ENCODE results near the gene DYRK3. TPM values are rescaled to one million over a fixed set of nuclear protein-coding genes. Genes with fewer than 3 reads are reported as not detected.
A peak's percentile ranks its signal among the peaks of the same experiment; 100 is the strongest.

Gene DYRK3
- total and polyA plus RNA-seq, 9 of the 15 experiments (the other 6 are each of a cell fraction or from before 2014, with no cell fraction given), result 4.5 to 33.7 (median 25.7) TPM

DNA sequence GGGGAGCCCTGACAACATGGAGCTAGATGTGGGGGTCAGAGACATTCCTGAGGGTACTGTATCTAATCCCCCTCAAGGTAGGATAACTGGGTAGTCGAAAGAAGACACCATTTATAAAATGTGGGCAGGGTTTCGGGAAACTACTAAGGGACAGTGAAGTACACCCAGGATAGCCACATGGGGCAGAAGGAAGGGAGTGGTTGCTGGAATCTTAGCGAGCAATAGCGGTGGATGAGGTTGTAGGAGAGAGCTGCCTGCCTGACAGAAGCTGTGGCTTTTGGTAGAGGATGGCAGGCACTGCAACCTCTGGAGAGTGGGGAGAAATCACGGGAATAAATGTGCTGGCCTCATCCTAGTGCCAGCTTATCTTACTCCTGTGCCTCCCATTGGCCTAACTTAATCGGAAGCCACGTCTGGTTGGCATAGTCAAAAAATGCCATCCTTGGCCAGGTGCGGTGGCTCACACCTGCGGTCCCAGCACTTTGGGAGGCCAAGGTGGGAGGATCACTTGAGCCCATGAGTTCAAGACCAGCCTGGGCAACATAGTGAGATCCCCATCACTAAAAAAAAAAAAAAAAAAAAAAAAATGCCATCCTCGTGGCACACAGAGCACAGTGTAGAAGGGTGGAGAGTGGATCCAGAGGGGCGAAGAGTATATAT, 26.0 kb downstream of the DYRK3 start:
- WGBS (ENCODE audit: insufficient coverage, low coverage, missing lambda C conversion rate), result 77% methylated on average over 11 of the region's 11 CpGs
- Histone ChIP-seq H3K27ac (ENCODE audit: extremely low read depth, low read depth, low read length) (no peak overlapping the region), H3K9me1 (ENCODE audit: control insufficient read depth, insufficient read depth, low read length) (no peaks in the 10 kb centered on the region), H3K4me2 (ENCODE audit: insufficient read depth, low read length) (no peak overlapping the region), H3K27me3 (ENCODE audit: control insufficient read depth in 2 of 2, insufficient read depth in 2 of 2, low read length in 2 of 2) (no peaks in the 10 kb centered on the region), H3K9ac (ENCODE audit: insufficient read depth in 1 of 2, low read depth in 2 of 2, low read length in 2 of 2) (no peak overlapping the region; a peak in 1 of 4 replicates), H3K9me3 (replicated peaks; ENCODE audit: control insufficient read depth, insufficient read depth, low read depth, low read length) (no peaks in the 10 kb centered on the region), H3K4me1 (replicated peaks in 1 of 2; ENCODE audit: control insufficient read depth in 2 of 2, insufficient read depth in 2 of 2, low read length in 2 of 2) (peaks cover 37 to 56% of the 10 kb centered on the region in 2 experiments), H4K20me1 (replicated peaks; ENCODE audit: control insufficient read depth, insufficient read depth, low read length) (no peaks in the 10 kb centered on the region), H3K79me2 (ENCODE audit: control insufficient read depth, insufficient read depth, low read length) (no peaks in the 10 kb centered on the region), H3K4me3 (no peak overlapping the region), H2AFZ (ENCODE audit: low read depth, low read length) (peak overlapping the region; percentile 15; the same call in 1 of the 2 replicates), H3K36me3 (ENCODE audit: control insufficient read depth, insufficient read depth, low read length) (no peaks in the 10 kb centered on the region)
- in situ Hi-C loops (cut with MboI), result no loop called here
- no TSS peak for BruUV-seq (replicated peaks)
- DNase-seq (ENCODE audit: extremely low read depth in 1 of 4, low spot score in 3 of 4) (peak in 1 of 4 experiments; percentile 40), ATAC-seq (no peak), FAIRE-seq (no peak)
- ChIA-PET CTCF (ENCODE audit: low intra/inter-chr PET ratio) (interaction anchor here (4.5 kb wide), 1 partner anchor 27 kb away, joined by 63 read pairs; the partner anchor contains the start of gene DYRK3), POLR2A (interaction anchor here (0.6 to 4.5 kb wide), 4 partner anchors 11 to 45 kb away, joined by 3 to 21 read pairs (median 3); no protein-coding TSS in a partner anchor)
- intact Hi-C loops (cut with micrococcal nuclease), result loop anchor here (5.0 kb wide), 1 partner anchor 169 kb away; no protein-coding TSS in a partner anchor
- TF ChIP-seq, protein P1, sequence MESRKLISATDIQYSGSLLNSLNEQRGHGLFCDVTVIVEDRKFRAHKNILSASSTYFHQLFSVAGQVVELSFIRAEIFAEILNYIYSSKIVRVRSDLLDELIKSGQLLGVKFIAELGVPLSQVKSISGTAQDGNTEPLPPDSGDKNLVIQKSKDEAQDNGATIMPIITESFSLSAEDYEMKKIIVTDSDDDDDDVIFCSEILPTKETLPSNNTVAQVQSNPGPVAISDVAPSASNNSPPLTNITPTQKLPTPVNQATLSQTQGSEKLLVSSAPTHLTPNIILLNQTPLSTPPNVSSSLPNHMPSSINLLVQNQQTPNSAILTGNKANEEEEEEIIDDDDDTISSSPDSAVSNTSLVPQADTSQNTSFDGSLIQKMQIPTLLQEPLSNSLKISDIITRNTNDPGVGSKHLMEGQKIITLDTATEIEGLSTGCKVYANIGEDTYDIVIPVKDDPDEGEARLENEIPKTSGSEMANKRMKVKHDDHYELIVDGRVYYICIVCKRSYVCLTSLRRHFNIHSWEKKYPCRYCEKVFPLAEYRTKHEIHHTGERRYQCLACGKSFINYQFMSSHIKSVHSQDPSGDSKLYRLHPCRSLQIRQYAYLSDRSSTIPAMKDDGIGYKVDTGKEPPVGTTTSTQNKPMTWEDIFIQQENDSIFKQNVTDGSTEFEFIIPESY (CRISPR knock-in tag; IDR thresholded peaks at IDR 0.05), result peak; percentile 90
- TF ChIP-seq PTTG1 (tag; IDR thresholded peaks at IDR 0.05; ENCODE audit: low read depth) (no peak), ZNF121 (CRISPR knock-in tag; conservative IDR thresholded peaks at IDR 0.05) (peak; percentile 95)
